WTC11 (cell line): Measurements from ENCODE around the gene OR6B3. TPM values are rescaled to one million over a fixed set of nuclear protein-coding genes. Genes with fewer than 3 reads are reported as not detected.

Experiments used
- ATAC-seq: fragments of 200-7000 bp; cut with Tn5 transposase; 2 replicates; pipeline ENCODE4 v1.10.0; 2021; ENCODE audit warnings: mild to moderate bottlenecking, moderate library complexity
- CTCF ChIA-PET: fragments of 300-600 bp; sonication (Branson Sonifier 250); formaldehyde crosslinking; loops from one replicate; lab custom pipeline; 2021; ENCODE audit warnings: antibody characterized with exemption; lab: Charles Lee
- POLR2A ChIA-PET: fragments of 350-600 bp; sonication (Branson Sonifier 250); formaldehyde crosslinking; loops from one replicate; lab custom pipeline; 2021; ENCODE audit warnings: antibody characterized with exemption; lab: Charles Lee
- DNase-seq: peaks from one replicate; pipeline ENCODE4 v3.0.0; 2021; ENCODE audit warnings: low spot score
- H3K27ac Mint-ChIP-seq: 2 replicates; pipeline ENCODE4 v1.8.0; 2021; ENCODE audit warnings: mixed read lengths
- H3K27me3 Mint-ChIP-seq: 2 replicates; pipeline ENCODE4 v1.8.0; 2021; ENCODE audit warnings: low read depth, mild to moderate bottlenecking, moderate library complexity, mixed read lengths
- H3K36me3 Mint-ChIP-seq: 2 replicates; pipeline ENCODE4 v1.8.0; 2021; ENCODE audit warnings: mixed read lengths
- H3K4me1 Mint-ChIP-seq: 2 replicates; pipeline ENCODE4 v1.8.0; 2022; ENCODE audit warnings: mixed read lengths
- H3K4me3 Mint-ChIP-seq: 2 replicates; pipeline ENCODE4 v1.8.0; 2021; ENCODE audit warnings: mild to moderate bottlenecking, moderate library complexity, mixed read lengths
- H3K9me3 Mint-ChIP-seq: 2 replicates; pipeline ENCODE4 v1.8.0; 2021; ENCODE audit warnings: mixed read lengths
- CBFB ChIP-seq: sonication (generic); formaldehyde crosslinking; IDR thresholded peaks from 2 replicates; pipeline ENCODE4 v1.8.1; 2022; ENCODE audit warnings: mild to moderate bottlenecking, low read depth, missing genetic modification reagents
- CDX4 ChIP-seq: fragments of 250-450 bp; sonication (Bioruptor Pico); IDR thresholded peaks from 2 replicates; pipeline ENCODE4 v1.9.0; 2021; ENCODE audit warnings: moderate library complexity, mild to moderate bottlenecking, inconsistent platforms, borderline replicate concordance
- CTCF ChIP-seq: fragments of 200-600 bp; IDR thresholded peaks from 2 replicates; pipeline ENCODE4 v1.8.0; 2022; ENCODE audit warnings: antibody characterized with exemption
- FOXP4 ChIP-seq: sonication (generic); formaldehyde crosslinking; IDR thresholded peaks from 2 replicates; pipeline ENCODE4 v1.8.0; 2022; ENCODE audit warnings: mild to moderate bottlenecking, missing genetic modification reagents
- KAT7 ChIP-seq: sonication (generic); formaldehyde crosslinking; IDR thresholded peaks from 2 replicates; pipeline ENCODE4 v1.8.1; 2023; ENCODE audit warnings: missing genetic modification reagents, mild to moderate bottlenecking, borderline replicate concordance
- MAX ChIP-seq: sonication (generic); formaldehyde crosslinking; IDR thresholded peaks from 2 replicates; pipeline ENCODE4 v1.8.0; 2022; ENCODE audit warnings: mild to moderate bottlenecking, missing genetic modification reagents
- NFYB ChIP-seq: sonication (generic); formaldehyde crosslinking; conservative IDR thresholded peaks from 2 replicates; pipeline ENCODE4 v1.8.0; 2022; ENCODE audit warnings: low read depth, missing genetic modification reagents
- NR2C2 ChIP-seq: sonication (generic); formaldehyde crosslinking; IDR thresholded peaks from 2 replicates; pipeline ENCODE4 v1.8.0; 2022; ENCODE audit warnings: mild to moderate bottlenecking, missing genetic modification reagents
- NR3C1 ChIP-seq: sonication (generic); formaldehyde crosslinking; conservative IDR thresholded peaks from 2 replicates; pipeline ENCODE4 v1.8.1; 2023; ENCODE audit warnings: low read depth, mild to moderate bottlenecking, missing genetic modification reagents
- SMAD4 ChIP-seq: sonication (generic); formaldehyde crosslinking; IDR thresholded peaks from 2 replicates; pipeline ENCODE4 v1.8.0; 2022; ENCODE audit warnings: mild to moderate bottlenecking, missing genetic modification reagents
- TP53 ChIP-seq: sonication (generic); formaldehyde crosslinking; IDR thresholded peaks from 2 replicates; pipeline ENCODE4 v1.8.1; 2023; ENCODE audit warnings: mild to moderate bottlenecking, missing genetic modification reagents
- USF1 ChIP-seq: sonication (generic); formaldehyde crosslinking; IDR thresholded peaks from 2 replicates; pipeline ENCODE4 v1.8.0; 2022; ENCODE audit warnings: mild to moderate bottlenecking, missing genetic modification reagents
- USF2 ChIP-seq: sonication (generic); formaldehyde crosslinking; IDR thresholded peaks from 2 replicates; pipeline ENCODE4 v1.8.1; 2023; ENCODE audit warnings: mild to moderate bottlenecking, missing genetic modification reagents, moderate library complexity
- ZNF138 ChIP-seq: sonication (generic); formaldehyde crosslinking; conservative IDR thresholded peaks from 2 replicates; pipeline ENCODE4 v1.8.1; 2022; ENCODE audit warnings: mild to moderate bottlenecking, moderate library complexity, missing genetic modification reagents
- ZNF317 ChIP-seq: sonication (generic); formaldehyde crosslinking; IDR thresholded peaks from 2 replicates; pipeline ENCODE4 v1.8.1; 2023; ENCODE audit warnings: low read depth, mild to moderate bottlenecking, moderate library complexity, missing genetic modification reagents, borderline replicate concordance
- ZNF423 ChIP-seq: fragments of 250-450 bp; sonication (Bioruptor Pico); IDR thresholded peaks from 2 replicates; pipeline ENCODE4 v2.1.2; 2022; ENCODE audit warnings: mild to moderate bottlenecking, moderate library complexity
- ZNF532 ChIP-seq: fragments of 250-450 bp; sonication (Bioruptor Pico); IDR thresholded peaks from 2 replicates; pipeline ENCODE4 v1.9.0; 2021; ENCODE audit warnings: mild to moderate bottlenecking, borderline replicate concordance
- ZNF671 ChIP-seq: fragments of 250-450 bp; sonication (Bioruptor Pico); IDR thresholded peaks from 2 replicates; pipeline ENCODE4 v1.8.0; 2021; ENCODE audit warnings: mild to moderate bottlenecking
- ZSCAN18 ChIP-seq: fragments of 250-450 bp; sonication (Bioruptor Pico); IDR thresholded peaks from 2 replicates; pipeline ENCODE4 v2.1.2; 2022; ENCODE audit warnings: mild to moderate bottlenecking, moderate library complexity
- total RNA-seq: library from RNA; stranded (reverse); gene quantifications from 3 replicates; pipeline ENCODE4 v1.2.3, GENCODE V29; 2021

Gene OR6B3
- total RNA-seq, 1 experiment from 2014 or later, result not detected

- TF ChIP-seq ZNF317 (CRISPR knock-in tag) (no peak), CTCF (peak; percentile 11; the same call in 1 of the 2 replicates)
- Mint-ChIP-seq H3K9me3 (no peaks in the 10 kb centered on the region), H3K27ac (no peak overlapping the region), H3K4me3 (no peak overlapping the region), H3K36me3 (no peaks in the 10 kb centered on the region), H3K27me3 (no peaks in the 10 kb centered on the region; the same call in 1 of the 2 replicates), H3K4me1 (peaks cover 17% of the 10 kb centered on the region)
- POLR2A ChIA-PET, result no interaction called here
- ATAC-seq (peak; percentile 85), DNase-seq (no peak)
- CTCF ChIA-PET, result interaction anchor here (0.9 to 4.6 kb wide), 14 partner anchors 9 to 171 kb away, joined by 3 to 84 read pairs (median 6); partner anchors contain the start of genes OR6B2 and OTOS
These were observed 7.8 kb upstream of the OR6B3 start for GRCh38 chr2:240060977-240061591.

- DNase-seq (no peak), ATAC-seq (no peak)
- H3K36me3 Mint-ChIP-seq, result no peaks in the 10 kb centered on the region
- POLR2A ChIA-PET, result no interaction called here
- no peak overlapping the region for H3K27ac Mint-ChIP-seq
- peaks cover 3% of the 10 kb centered on the region; the same call in 1 of the 2 replicates for H3K27me3 Mint-ChIP-seq
- CTCF ChIA-PET, result no interaction called here
- TF ChIP-seq USF2, result no peak
- no peak for TF ChIP-seq USF1
- no peak for TF ChIP-seq ZNF423
- no peak for TF ChIP-seq NR2C2
- no peak for TF ChIP-seq ZNF138 (CRISPR knock-in tag)
- no peak for TF ChIP-seq CDX4
- TF ChIP-seq ZNF671 (CRISPR knock-in tag), result no peak
- no peak for TF ChIP-seq NR3C1 (CRISPR knock-in tag)
- TF ChIP-seq FOXP4, result no peak
- TF ChIP-seq ZNF532 (CRISPR knock-in tag), result no peak
- no peak for TF ChIP-seq MAX
- TF ChIP-seq TP53 (CRISPR knock-in tag), result no peak
- TF ChIP-seq SMAD4 (CRISPR knock-in tag), result no peak
- no peak for TF ChIP-seq KAT7
- TF ChIP-seq CBFB (CRISPR knock-in tag), result no peak
- no peak for TF ChIP-seq ZSCAN18 (CRISPR knock-in tag)
- TF ChIP-seq NFYB (CRISPR knock-in tag), result no peak
- no peaks in the 10 kb centered on the region for H3K9me3 Mint-ChIP-seq
- H3K4me3 Mint-ChIP-seq, result no peak overlapping the region
- peaks cover 5% of the 10 kb centered on the region; the same call in 1 of the 2 replicates for H3K4me1 Mint-ChIP-seq
These were observed 3.4 kb upstream of the OR6B3 start for GRCh38 chr2:240056678-240057077.
